Measurements from ENCODE around the gene SHISA6.
"Not testable (repeated sequence)": the region's sequence is repeated elsewhere in the genome, so short reads cannot be mapped to it uniquely, and the experiment has no call there.

The SHISA6 gene

DNA sequence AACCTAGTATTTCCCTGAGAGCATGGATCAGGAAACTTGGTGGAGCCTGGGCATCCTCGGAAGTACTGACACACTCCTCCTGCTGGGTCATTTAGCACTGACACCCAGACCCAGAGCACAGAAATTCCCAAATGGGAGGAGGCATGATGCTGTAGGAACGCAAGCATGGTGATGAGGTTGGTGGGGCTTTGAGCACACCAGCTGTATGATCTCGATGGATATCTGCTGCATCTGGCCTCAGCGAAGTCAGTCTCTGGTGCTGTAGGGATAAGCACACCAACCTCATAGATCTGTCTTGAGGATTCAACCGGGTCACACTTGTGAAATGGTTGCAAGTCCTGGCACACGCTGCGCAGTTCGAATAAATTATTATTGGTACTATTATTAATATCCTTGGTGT is 52.5 kb downstream of the SHISA6 start:
- Histone ChIP-seq H3K36me3 (no peaks in the 10 kb centered on the region), H3K9me3 (no peaks in the 10 kb centered on the region), H3K27me3 (no peaks in the 10 kb centered on the region), H3K27ac (no peak overlapping the region), H3K4me1 (ENCODE audit: control insufficient read depth in 1 of 2, insufficient read depth in 1 of 2, low read depth in 1 of 2, low read length in 1 of 2) (no peaks in the 10 kb centered on the region), H3K4me3 (ENCODE audit: low read depth in 1 of 2, low read length in 1 of 2) (no peak overlapping the region)
- TF ChIP-seq, protein P1, sequence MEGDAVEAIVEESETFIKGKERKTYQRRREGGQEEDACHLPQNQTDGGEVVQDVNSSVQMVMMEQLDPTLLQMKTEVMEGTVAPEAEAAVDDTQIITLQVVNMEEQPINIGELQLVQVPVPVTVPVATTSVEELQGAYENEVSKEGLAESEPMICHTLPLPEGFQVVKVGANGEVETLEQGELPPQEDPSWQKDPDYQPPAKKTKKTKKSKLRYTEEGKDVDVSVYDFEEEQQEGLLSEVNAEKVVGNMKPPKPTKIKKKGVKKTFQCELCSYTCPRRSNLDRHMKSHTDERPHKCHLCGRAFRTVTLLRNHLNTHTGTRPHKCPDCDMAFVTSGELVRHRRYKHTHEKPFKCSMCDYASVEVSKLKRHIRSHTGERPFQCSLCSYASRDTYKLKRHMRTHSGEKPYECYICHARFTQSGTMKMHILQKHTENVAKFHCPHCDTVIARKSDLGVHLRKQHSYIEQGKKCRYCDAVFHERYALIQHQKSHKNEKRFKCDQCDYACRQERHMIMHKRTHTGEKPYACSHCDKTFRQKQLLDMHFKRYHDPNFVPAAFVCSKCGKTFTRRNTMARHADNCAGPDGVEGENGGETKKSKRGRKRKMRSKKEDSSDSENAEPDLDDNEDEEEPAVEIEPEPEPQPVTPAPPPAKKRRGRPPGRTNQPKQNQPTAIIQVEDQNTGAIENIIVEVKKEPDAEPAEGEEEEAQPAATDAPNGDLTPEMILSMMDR (IDR thresholded peaks at IDR 0.05), result no peak

DNA sequence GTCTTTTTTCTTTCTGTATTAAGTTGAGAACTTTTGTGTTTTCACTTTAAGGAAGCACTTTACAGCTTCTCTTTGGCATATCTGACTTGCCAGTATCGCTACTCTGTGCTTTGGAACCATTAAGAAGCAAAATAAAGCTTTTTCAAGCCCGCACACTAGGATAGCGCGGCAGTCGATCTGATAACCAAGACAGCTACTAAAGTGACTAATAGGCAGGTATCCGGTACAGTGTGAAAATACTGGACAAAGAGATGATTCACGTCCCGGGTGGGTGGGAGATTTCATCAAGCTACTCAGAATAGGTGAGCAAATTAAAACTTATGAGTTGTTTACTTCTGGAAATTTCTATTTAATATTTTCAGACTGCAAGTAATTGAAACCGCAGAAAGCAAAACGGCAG is 53.8 kb downstream of the SHISA6 start:
- Histone ChIP-seq H3K27ac (no peak overlapping the region), H3K27me3 (no peaks in the 10 kb centered on the region), H3K36me3 (no peaks in the 10 kb centered on the region), H3K9me3 (no peaks in the 10 kb centered on the region), H3K4me1 (ENCODE audit: control insufficient read depth in 1 of 2, insufficient read depth in 1 of 2, low read depth in 1 of 2, low read length in 1 of 2) (no peaks in the 10 kb centered on the region), H3K4me3 (ENCODE audit: low read depth in 1 of 2, low read length in 1 of 2) (no peak overlapping the region)
- TF ChIP-seq, protein P1 (IDR thresholded peaks at IDR 0.05), result no peak

DNA sequence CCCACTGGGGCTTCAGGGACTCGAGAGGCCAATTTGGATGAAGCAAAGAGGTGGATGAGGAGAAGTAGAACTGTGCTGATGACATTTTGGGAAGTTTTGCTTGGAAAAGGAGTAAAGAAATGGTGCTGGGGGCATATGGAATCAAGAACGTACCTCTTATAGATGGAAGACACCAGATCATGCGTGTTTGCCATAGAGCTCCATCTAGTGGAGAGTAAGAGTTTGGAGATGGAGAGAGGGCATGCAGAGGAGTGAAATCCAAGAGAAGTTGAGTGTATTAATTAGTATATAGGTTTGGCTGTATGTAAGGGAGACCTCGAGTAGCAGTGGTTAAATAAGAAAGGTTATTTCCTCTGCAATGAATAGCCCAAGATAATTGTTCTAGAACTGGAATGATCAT is 56.0 kb downstream of the SHISA6 start:
- H3K9me3 ChIP-seq, result no peaks in the 10 kb centered on the region
- H3K4me3 ChIP-seq (ENCODE audit: low read depth in 1 of 2, low read length in 1 of 2), result no peak overlapping the region

DNA sequence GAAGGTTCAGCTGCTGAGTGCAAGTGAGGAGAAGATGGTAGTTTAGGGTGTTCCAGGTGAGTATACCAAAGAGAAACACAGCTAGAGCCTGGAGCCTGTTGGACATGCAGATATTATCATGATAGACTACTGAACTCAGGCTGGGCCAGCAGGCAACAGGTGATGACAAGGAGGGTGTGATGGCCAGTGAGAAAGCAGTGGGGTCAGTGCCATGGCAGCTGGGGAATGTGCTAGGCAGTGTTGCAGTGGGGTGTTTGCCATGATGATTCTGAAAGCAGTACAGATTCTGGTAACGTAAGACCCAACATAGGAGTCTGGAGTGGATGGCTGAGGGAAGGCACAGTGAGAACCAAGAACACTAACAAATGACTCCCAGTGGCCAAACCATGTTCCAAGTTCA is 57.4 kb downstream of the SHISA6 start:
- Histone ChIP-seq H3K36me3 (no peaks in the 10 kb centered on the region), H3K27ac (no peak overlapping the region), H3K4me1 (ENCODE audit: control insufficient read depth in 1 of 2, insufficient read depth in 1 of 2, low read depth in 1 of 2, low read length in 1 of 2) (no peaks in the 10 kb centered on the region), H3K4me3 (ENCODE audit: low read depth in 1 of 2, low read length in 1 of 2) (no peak overlapping the region), H3K27me3 (no peaks in the 10 kb centered on the region), H3K9me3 (no peaks in the 10 kb centered on the region)
- TF ChIP-seq, protein P1 (IDR thresholded peaks at IDR 0.05), result no peak

More for the DNA sequence above, 56.0 kb downstream of the SHISA6 start:
- Histone ChIP-seq H3K27me3 (no peaks in the 10 kb centered on the region), H3K4me1 (ENCODE audit: control insufficient read depth in 1 of 2, insufficient read depth in 1 of 2, low read depth in 1 of 2, low read length in 1 of 2) (no peaks in the 10 kb centered on the region), H3K27ac (no peak overlapping the region), H3K36me3 (no peaks in the 10 kb centered on the region)
- TF ChIP-seq, protein P1 (IDR thresholded peaks at IDR 0.05), result no peak

DNA sequence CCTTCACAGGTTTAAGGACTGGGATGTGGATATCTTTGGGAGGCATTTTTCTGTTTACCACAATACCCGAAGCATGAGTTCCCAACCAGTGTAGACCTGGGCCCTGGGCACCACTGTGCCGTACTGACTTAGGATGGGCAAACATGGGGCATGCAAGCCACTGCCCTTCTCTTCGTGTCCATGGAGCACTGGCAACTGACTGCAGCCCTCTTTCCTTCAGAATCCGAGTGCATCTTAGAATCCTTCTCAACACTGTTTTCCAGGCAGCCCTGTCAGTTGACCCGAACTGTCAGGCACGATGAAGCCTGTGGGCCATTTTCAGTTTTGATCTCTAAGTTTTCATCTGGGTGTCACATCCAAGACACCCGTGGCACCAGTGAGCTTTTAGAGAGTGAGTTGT is 59.2 kb downstream of the SHISA6 start:
- TF ChIP-seq, protein P1 (IDR thresholded peaks at IDR 0.05), result no peak
- H3K27ac ChIP-seq, result no peak overlapping the region
- H3K36me3 ChIP-seq, result no peaks in the 10 kb centered on the region
- no peaks in the 10 kb centered on the region for H3K4me1 ChIP-seq (ENCODE audit: control insufficient read depth in 1 of 2, insufficient read depth in 1 of 2, low read depth in 1 of 2, low read length in 1 of 2)
- no peaks in the 10 kb centered on the region for H3K9me3 ChIP-seq
- no peak overlapping the region for H3K4me3 ChIP-seq (ENCODE audit: low read depth in 1 of 2, low read length in 1 of 2)
- no peaks in the 10 kb centered on the region for H3K27me3 ChIP-seq

DNA sequence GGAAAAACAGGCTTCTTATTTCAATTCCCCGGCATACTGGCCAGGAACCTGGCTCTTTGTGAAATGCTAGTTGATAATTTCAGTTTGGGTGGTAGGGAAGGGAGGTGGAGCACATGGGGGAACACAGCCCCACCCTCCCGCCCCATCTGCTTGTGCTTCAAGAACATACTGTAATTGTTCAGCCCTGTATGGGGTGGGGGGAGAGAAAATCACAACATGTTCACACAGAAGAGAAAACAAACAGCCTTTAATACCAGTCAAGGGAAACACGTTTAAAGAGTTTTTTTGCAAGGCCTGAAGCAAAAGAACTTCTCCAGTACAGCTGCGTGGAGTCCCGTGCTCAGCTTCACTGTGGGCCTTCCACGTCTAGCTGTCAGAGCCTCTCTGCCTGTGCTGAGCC is 59.7 kb downstream of the SHISA6 start:
- TF ChIP-seq, protein P1 (IDR thresholded peaks at IDR 0.05), result no peak
- H3K4me1 ChIP-seq (ENCODE audit: control insufficient read depth in 1 of 2, insufficient read depth in 1 of 2, low read depth in 1 of 2, low read length in 1 of 2), result no peaks in the 10 kb centered on the region
- H3K9me3 ChIP-seq, result no peaks in the 10 kb centered on the region
- H3K4me3 ChIP-seq (ENCODE audit: low read depth in 1 of 2, low read length in 1 of 2), result no peak overlapping the region
- H3K27ac ChIP-seq, result no peak overlapping the region
- no peaks in the 10 kb centered on the region for H3K27me3 ChIP-seq
- no peaks in the 10 kb centered on the region for H3K36me3 ChIP-seq

DNA sequence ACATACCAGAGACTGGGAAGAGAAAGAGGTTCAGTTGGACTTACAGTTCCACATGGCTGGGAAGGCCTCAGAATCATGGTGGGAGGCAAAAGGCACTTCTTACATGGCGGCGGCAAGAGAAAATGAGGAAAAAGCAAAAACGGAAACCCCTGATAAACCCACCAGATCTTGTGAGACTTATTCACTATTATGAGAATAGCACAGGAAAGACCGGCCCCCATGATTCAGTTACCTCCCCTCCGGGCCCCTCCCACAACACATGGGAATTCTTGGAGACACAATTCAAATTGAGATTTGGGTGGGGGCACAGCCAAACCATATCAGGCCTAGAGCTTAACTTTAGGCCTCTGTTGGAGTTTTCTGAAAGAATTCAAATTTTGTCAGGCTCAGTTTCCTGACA is 60.9 kb downstream of the SHISA6 start:
- H3K36me3 ChIP-seq; H3K4me3 ChIP-seq (ENCODE audit: low read depth in 1 of 2, low read length in 1 of 2); H3K4me1 ChIP-seq (ENCODE audit: control insufficient read depth in 1 of 2, insufficient read depth in 1 of 2, low read depth in 1 of 2, low read length in 1 of 2); H3K27ac ChIP-seq; H3K27me3 ChIP-seq; H3K9me3 ChIP-seq: not testable (repeated sequence)

All from neutrophil (primary cell).